Karpas-422 (cell line): Measurements from ENCODE around the gene AP4B1. TPM values are rescaled to one million over a fixed set of nuclear protein-coding genes. Genes with fewer than 3 reads are reported as not detected.

Source experiments
- DNase-seq: peaks from one replicate; pipeline ENCODE4 v3.0.0-alpha.2; 2015
- H2AFZ ChIP-seq: fragments of 200-600 bp; sonication (generic); 2 replicates; pipeline ENCODE4 v1.6.1; 2014; ENCODE audit warnings: antibody characterized with exemption, low read length, mixed read lengths
- H3K27ac ChIP-seq: fragments of 200-600 bp; sonication (generic); 2 replicates; pipeline ENCODE4 v1.5.1; 2014; ENCODE audit warnings: mild to moderate bottlenecking, low read length, moderate library complexity
- H3K27me3 ChIP-seq: fragments of 200-600 bp; sonication (generic); 2 replicates; pipeline ENCODE4 v1.6.1; 2014; ENCODE audit warnings: low read length, mixed read lengths
- H3K36me3 ChIP-seq: fragments of 200-600 bp; sonication (generic); 2 replicates; pipeline ENCODE4 v1.6.1; 2014; ENCODE audit warnings: low read length, mixed read lengths; ENCODE audit not compliant: insufficient read depth
- H3K4me1 ChIP-seq: fragments of 200-600 bp; sonication (generic); 2 replicates; pipeline ENCODE4 v1.6.1; 2014; ENCODE audit warnings: mild to moderate bottlenecking, low read length, mixed read lengths
- H3K4me2 ChIP-seq: fragments of 200-600 bp; sonication (generic); 2 replicates; pipeline ENCODE4 v1.6.1; 2014; ENCODE audit warnings: low read length, low read depth, mild to moderate bottlenecking; ENCODE audit not compliant: poor library complexity, severe bottlenecking
- H3K4me3 ChIP-seq: fragments of 200-600 bp; sonication (generic); 2 replicates; pipeline ENCODE4 v1.5.1; 2014; ENCODE audit warnings: mild to moderate bottlenecking, antibody characterized with exemption, low read length, mixed read lengths
- H3K79me2 ChIP-seq: fragments of 200-600 bp; sonication (generic); 2 replicates; pipeline ENCODE4 v1.6.1; 2014; ENCODE audit warnings: mild to moderate bottlenecking, low read length, mixed read lengths
- H3K9ac ChIP-seq: fragments of 200-600 bp; sonication (generic); 2 replicates; pipeline ENCODE4 v1.6.0; 2014; ENCODE audit warnings: low read length
- H3K9me2 ChIP-seq: fragments of 200-600 bp; sonication (generic), shearing (Covaris generic); replicated peaks from 2 replicates; pipeline ENCODE4 v1.6.0; 2014; ENCODE audit warnings: mild to moderate bottlenecking, low read length, moderate library complexity; ENCODE audit not compliant: insufficient read depth
- H3K9me3 ChIP-seq: fragments of 300-700, 200-600 bp; sonication (generic); 2 replicates; pipeline ENCODE4 v1.6.1; 2014; ENCODE audit warnings: low read length, mixed read lengths
- H4K20me1 ChIP-seq: fragments of 200-600 bp; sonication (generic); 2 replicates; pipeline ENCODE4 v1.6.1; 2014; ENCODE audit warnings: mild to moderate bottlenecking, antibody characterized with exemption, low read length, low read depth; ENCODE audit not compliant: insufficient read depth
- total RNA-seq: library from RNA; depleted of rRNA; stranded (reverse); fragments of >200 nt; shearing (Covaris generic); gene quantifications from 2 replicates; pipeline ENCODE4 v1.2.3, GENCODE V29; 2014; ENCODE audit warnings: low replicate concordance

AP4B1 gene
- total RNA-seq, 1 experiment from 2014 or later, result 35.3 TPM

GRCh38 chr1:113928941-113929749, 24.5 kb upstream of the AP4B1 start, which contains the start of gene HIPK1:
TSS of gene HIPK1 (plus strand) at chr1:113929324.
- no peaks in the 10 kb centered on the region for H3K36me3 ChIP-seq
- H3K4me2 ChIP-seq, result peak within 1 kb of the TSS; percentile 92
- H3K9me3 ChIP-seq, result no peaks in the 10 kb centered on the region
- peak within 1 kb of the TSS; percentile 75 for H3K27ac ChIP-seq
- peak; percentile 96 for DNase-seq
- H3K27me3 ChIP-seq, result no peaks in the 10 kb centered on the region
- H3K79me2 ChIP-seq, result peaks cover 44% of the 10 kb centered on the region
- H3K9ac ChIP-seq, result peak within 1 kb of the TSS; percentile 76
- H3K9me2 ChIP-seq, result no peaks in the 10 kb centered on the region
- peaks cover 36% of the 10 kb centered on the region for H3K4me1 ChIP-seq
- peak within 1 kb of the TSS; percentile 91 for H3K4me3 ChIP-seq
- peaks cover 5% of the 10 kb centered on the region; the same call in 1 of the 2 replicates for H4K20me1 ChIP-seq
- peak within 1 kb of the TSS; percentile 73 for H2AFZ ChIP-seq

GRCh38 chr1:113928187-113928930, 23.8 kb upstream of the AP4B1 start:
- Histone ChIP-seq H3K36me3 (no peaks in the 10 kb centered on the region), H3K4me3 (peak overlapping the region; percentile 91), H2AFZ (peak overlapping the region; percentile 73; the same call in 1 of the 2 replicates), H3K27ac (peak overlapping the region; percentile 75), H4K20me1 (peaks cover 5% of the 10 kb centered on the region; the same call in 1 of the 2 replicates), H3K79me2 (peaks cover 37% of the 10 kb centered on the region), H3K4me2 (peak overlapping the region; percentile 92), H3K9ac (peak overlapping the region; percentile 76), H3K27me3 (no peaks in the 10 kb centered on the region), H3K9me3 (no peaks in the 10 kb centered on the region), H3K4me1 (peaks cover 36% of the 10 kb centered on the region), H3K9me2 (no peaks in the 10 kb centered on the region)
- DNase-seq, result peak; percentile 79

DNA sequence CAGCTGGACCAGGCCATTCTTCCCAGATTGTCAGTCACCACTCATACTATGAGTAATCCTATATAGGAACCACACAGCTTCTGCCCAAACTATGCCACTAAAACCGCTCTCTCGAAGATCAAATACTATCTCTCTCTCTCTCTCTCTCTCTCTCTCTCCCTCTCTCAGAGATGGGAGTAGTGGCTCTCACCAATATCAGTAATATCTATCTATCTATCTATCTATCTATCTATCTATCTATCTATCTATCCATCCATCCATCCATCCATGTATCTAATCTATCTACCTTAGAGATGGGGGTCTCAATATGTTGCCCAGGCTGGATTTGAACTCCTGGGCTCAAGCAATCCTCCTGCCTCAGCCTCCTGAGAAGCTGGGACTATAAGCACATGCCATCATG, 19.9 kb upstream of the AP4B1 start:
- H3K27me3 ChIP-seq, result no peaks in the 10 kb centered on the region

DNA sequence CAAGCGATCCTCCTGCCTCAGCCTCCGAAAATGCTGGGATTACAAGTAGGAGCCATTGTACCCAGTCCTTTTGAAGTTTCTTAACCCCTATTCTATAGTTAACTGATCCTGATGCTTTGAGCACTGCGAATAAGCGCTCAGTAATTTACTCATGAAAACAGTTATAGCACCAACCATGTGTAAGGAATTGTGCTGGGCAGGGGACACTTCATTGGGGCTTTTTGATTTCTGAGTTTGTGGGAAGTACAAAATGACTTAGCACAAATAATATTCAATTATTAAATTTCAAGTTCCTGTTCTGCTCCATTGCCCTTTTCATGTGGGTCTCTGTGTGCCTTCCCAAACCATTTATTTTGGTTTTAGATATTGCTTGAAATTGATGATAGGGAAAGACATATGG, 18.4 kb upstream of the AP4B1 start:
- no peak overlapping the region for H3K9ac ChIP-seq
- no peak overlapping the region for H3K27ac ChIP-seq
- H3K4me2 ChIP-seq, result no peak overlapping the region
- DNase-seq, result no peak
- H3K79me2 ChIP-seq, result no peaks in the 10 kb centered on the region
- H3K27me3 ChIP-seq, result no peaks in the 10 kb centered on the region
- H3K9me3 ChIP-seq, result no peaks in the 10 kb centered on the region
- no peaks in the 10 kb centered on the region for H3K9me2 ChIP-seq
- no peak overlapping the region for H3K4me3 ChIP-seq
- H3K4me1 ChIP-seq, result peaks cover 5% of the 10 kb centered on the region
- H3K36me3 ChIP-seq, result no peaks in the 10 kb centered on the region
- no peak overlapping the region for H2AFZ ChIP-seq
- H4K20me1 ChIP-seq, result no peaks in the 10 kb centered on the region

More for the DNA sequence above, 19.9 kb upstream of the AP4B1 start:
- Histone ChIP-seq H4K20me1 (no peaks in the 10 kb centered on the region), H3K4me1 (peaks cover 13% of the 10 kb centered on the region), H3K4me2 (no peak overlapping the region), H2AFZ (no peak overlapping the region), H3K36me3 (no peaks in the 10 kb centered on the region), H3K27ac (no peak overlapping the region), H3K79me2 (no peaks in the 10 kb centered on the region), H3K9me3 (no peaks in the 10 kb centered on the region), H3K9ac (no peak overlapping the region), H3K4me3 (no peak overlapping the region), H3K9me2 (no peaks in the 10 kb centered on the region)
- DNase-seq, result no peak

GRCh38 chr1:113918243-113918642, 13.6 kb upstream of the AP4B1 start:
- no peaks in the 10 kb centered on the region; the same call in 1 of the 2 replicates for H3K4me1 ChIP-seq
- no peaks in the 10 kb centered on the region for H3K36me3 ChIP-seq
- no peaks in the 10 kb centered on the region for H4K20me1 ChIP-seq
- no peak overlapping the region for H3K4me2 ChIP-seq
- no peak overlapping the region for H3K27ac ChIP-seq
- no peak overlapping the region for H3K9ac ChIP-seq
- H3K27me3 ChIP-seq, result no peaks in the 10 kb centered on the region
- no peak overlapping the region for H2AFZ ChIP-seq
- no peak overlapping the region for H3K4me3 ChIP-seq
- H3K79me2 ChIP-seq, result no peaks in the 10 kb centered on the region
- no peak for DNase-seq
- H3K9me3 ChIP-seq, result no peaks in the 10 kb centered on the region
- H3K9me2 ChIP-seq, result no peaks in the 10 kb centered on the region

GRCh38 chr1:113917400-113918082, 12.9 kb upstream of the AP4B1 start:
- H3K79me2 ChIP-seq, result no peaks in the 10 kb centered on the region
- H2AFZ ChIP-seq, result no peak overlapping the region
- no peaks in the 10 kb centered on the region for H3K9me2 ChIP-seq
- no peaks in the 10 kb centered on the region for H3K9me3 ChIP-seq
- H3K27me3 ChIP-seq, result no peaks in the 10 kb centered on the region
- no peak overlapping the region for H3K9ac ChIP-seq
- no peaks in the 10 kb centered on the region; the same call in 1 of the 2 replicates for H3K4me1 ChIP-seq
- 0 out of 2 replicates have a peak, but pooled peaks cover 1% of the 10 kb centered on the region for H3K36me3 ChIP-seq
- H3K4me3 ChIP-seq, result no peak overlapping the region
- H3K27ac ChIP-seq, result no peak overlapping the region
- no peak for DNase-seq
- no peaks in the 10 kb centered on the region for H4K20me1 ChIP-seq
- H3K4me2 ChIP-seq, result no peak overlapping the region

GRCh38 chr1:113916974-113917373, 12.4 kb upstream of the AP4B1 start:
- Histone ChIP-seq H2AFZ (no peak overlapping the region), H3K4me2 (no peak overlapping the region), H3K4me1 (no peaks in the 10 kb centered on the region; the same call in 1 of the 2 replicates), H3K36me3 (0 out of 2 replicates have a peak, but pooled peaks cover 5% of the 10 kb centered on the region), H3K27me3 (no peaks in the 10 kb centered on the region), H3K9me2 (no peaks in the 10 kb centered on the region), H3K9ac (no peak overlapping the region), H3K9me3 (no peaks in the 10 kb centered on the region), H3K27ac (no peak overlapping the region), H3K79me2 (no peaks in the 10 kb centered on the region), H4K20me1 (no peaks in the 10 kb centered on the region), H3K4me3 (no peak overlapping the region)
- no peak for DNase-seq
